Stomach (tissue), 19 donors: Measurements from ENCODE around the gene BMP2. TPM values are rescaled to one million over a fixed set of nuclear protein-coding genes. Genes with fewer than 3 reads are reported as not detected.

Source experiments
- DNase-seq, 2 donors: peaks; one replicate each; pipeline versions ENCODE4 v3.0.0 to v3.0.0-alpha.2; 2013 to 2019
- H3K27ac ChIP-seq, 5 donors: fragments of 200-600 bp in 4 of 5; sonication (generic) in 4 of 5; one replicate each; pipeline ENCODE4 v1.5.1; 2013 to 2019; ENCODE audit warnings: mild to moderate bottlenecking in 1 of 5, moderate library complexity in 1 of 5
- H3K27me3 ChIP-seq, 3 donors: fragments of 200-600 bp; sonication (generic); one replicate each; pipeline ENCODE4 v1.5.1; 2017 to 2019; ENCODE audit warnings: mixed run types in 1 of 3
- H3K36me3 ChIP-seq, 4 donors: fragments of 200-600 bp; sonication (generic); 1 replicate in 3 of 4; 2 replicates in 1 of 4; pipeline ENCODE4 v1.5.1; 2016 to 2019
- H3K4me1 ChIP-seq, 4 donors: fragments of 200-600 bp; sonication (generic); one replicate each; pipeline ENCODE4 v1.5.1; 2016 to 2019
- H3K4me3 ChIP-seq, 4 donors: fragments of 200-600 bp; sonication (generic) in 3 of 4; one replicate each; pipeline ENCODE4 v1.5.1; 2016 to 2019; ENCODE audit warnings: mild to moderate bottlenecking in 1 of 4
- H3K9me3 ChIP-seq, 4 donors: fragments of 200-600 bp; sonication (generic); one replicate each; pipeline ENCODE4 v1.5.1; 2016 to 2019
- CTCF ChIP-seq, 7 experiments: fragments of 450-650 bp in 4 of 7; fragments of 200-600 bp in 3 of 7; sonication (generic) in 3 of 7; IDR thresholded peaks; one replicate each; pipeline ENCODE4 v1.5.1; 2016 to 2019; ENCODE audit warnings: antibody characterized with exemption in 7 of 7, control low read depth in 2 of 7, mild to moderate bottlenecking in 1 of 7
- EP300 ChIP-seq: sonication (generic); formaldehyde crosslinking; IDR thresholded peaks from one replicate; pipeline ENCODE4 v1.6.1; 2017; ENCODE audit warnings: antibody characterized with exemption
- POLR2A ChIP-seq, 4 donors: fragments of 450-650 bp; IDR thresholded peaks; one replicate each; pipeline ENCODE4 v1.6.1; 2016; ENCODE audit warnings: antibody characterized with exemption in 4 of 4, control low read depth in 2 of 4, mild to moderate bottlenecking in 1 of 4, moderate library complexity in 1 of 4
- POLR2AphosphoS5 ChIP-seq, 3 donors: sonication (generic); formaldehyde crosslinking; IDR thresholded peaks; one replicate each; pipeline ENCODE4 v1.6.1; 2016; ENCODE audit warnings: antibody characterized with exemption in 3 of 3
- WGBS, 5 donors: extraction: QIAGEN DNeasy Blood & Tissue Kit in 3 of 5; methylation state at CpG; one replicate each; pipeline versions ENCODE4 v1.1.5 to v1.1.7; 2013 to 2018; 5-methylcytosine and 5-hydroxymethylcytosine counted together
- intact Hi-C: fragments of 100-400 bp; cut with DNase I; formaldehyde crosslinking; loops from one replicate; pipeline ENCODE4 v1.15.1; 2023; ENCODE audit warnings: low total_unique reads
- long read RNA-seq, 10 donors: transcript quantifications; one replicate each; lab custom pipeline, GENCODE V29; 2026
- polyA plus RNA-seq, 3 donors: library from polyadenylated mRNA; stranded (reverse); fragments of 200-250 nt; gene quantifications; one replicate each; pipeline ENCODE4 v1.2.3, GENCODE V29; 2013
- total RNA-seq, 5 donors: library from RNA; depleted of rRNA; stranded (reverse); fragments of >200 nt; gene quantifications; one replicate each; pipeline versions ENCODE4 v1.1.0 to v1.2.3, GENCODE V29; 2014 to 2016
- donor health status: healthy with polysubstance abuse.
- donor health status: Bipolar disorder and iron deficiency.
- donor health status: healthy.

Gene BMP2
- total RNA-seq = 10 to 100 TPM in 4 of 5 donors, 1 to 10 TPM in 1; 1.2 to 57.9 (median 32.9) TPM
- polyA plus RNA-seq = 10 to 100 TPM in 1 of 3 donors, 1 to 10 TPM in 2; 4.2 to 10.4 (median 8.0) TPM
- long read RNA-seq, donor 1, partial matches to known transcripts = 0 of 2 reads
- long read RNA-seq, donor 1, other reads (novel, unspliced or antisense) = 0 of 2 reads
- long read RNA-seq, donor 2, transcript BMP2-201 (3 exons, 3,601 nt) = major isoform, 6 of 6 reads
- long read RNA-seq, donor 2, partial matches to known transcripts = 0 of 6 reads
- long read RNA-seq, donor 2, other reads (novel, unspliced or antisense) = 0 of 6 reads
- long read RNA-seq, donor 3, transcript BMP2-201 (3 exons, 3,601 nt) = major isoform, 5 of 5 reads
- long read RNA-seq, donor 3, partial matches to known transcripts = 0 of 5 reads
- long read RNA-seq, donor 3, other reads (novel, unspliced or antisense) = 0 of 5 reads
- long read RNA-seq, donor 4 = 0 reads
- long read RNA-seq, donor 5, transcript BMP2-201 (3 exons, 3,601 nt) = major isoform, 6 of 6 reads
- long read RNA-seq, donor 5, partial matches to known transcripts = 0 of 6 reads
- long read RNA-seq, donor 5, other reads (novel, unspliced or antisense) = 0 of 6 reads
- long read RNA-seq, donor 6, transcript BMP2-201 (3 exons, 3,601 nt) = major isoform, 35 of 35 reads
- long read RNA-seq, donor 6, partial matches to known transcripts = 0 of 35 reads
- long read RNA-seq, donor 6, other reads (novel, unspliced or antisense) = 0 of 35 reads
- long read RNA-seq, donor 7, transcript BMP2-201 (3 exons, 3,601 nt) = major isoform, 7 of 12 reads
- long read RNA-seq, donor 7, partial matches to known transcripts = 5 of 12 reads
- long read RNA-seq, donor 7, other reads (novel, unspliced or antisense) = 0 of 12 reads
- long read RNA-seq, donor 8, transcript BMP2-201 (3 exons, 3,601 nt) = major isoform, 8 of 14 reads
- long read RNA-seq, donor 8, partial matches to known transcripts = 6 of 14 reads
- long read RNA-seq, donor 8, other reads (novel, unspliced or antisense) = 0 of 14 reads
- long read RNA-seq, donor 9 = 0 reads
- long read RNA-seq, donor 10, partial matches to known transcripts = 0 of 3 reads
- long read RNA-seq, donor 10, other reads (novel, unspliced or antisense) = 0 of 3 reads

DNA sequence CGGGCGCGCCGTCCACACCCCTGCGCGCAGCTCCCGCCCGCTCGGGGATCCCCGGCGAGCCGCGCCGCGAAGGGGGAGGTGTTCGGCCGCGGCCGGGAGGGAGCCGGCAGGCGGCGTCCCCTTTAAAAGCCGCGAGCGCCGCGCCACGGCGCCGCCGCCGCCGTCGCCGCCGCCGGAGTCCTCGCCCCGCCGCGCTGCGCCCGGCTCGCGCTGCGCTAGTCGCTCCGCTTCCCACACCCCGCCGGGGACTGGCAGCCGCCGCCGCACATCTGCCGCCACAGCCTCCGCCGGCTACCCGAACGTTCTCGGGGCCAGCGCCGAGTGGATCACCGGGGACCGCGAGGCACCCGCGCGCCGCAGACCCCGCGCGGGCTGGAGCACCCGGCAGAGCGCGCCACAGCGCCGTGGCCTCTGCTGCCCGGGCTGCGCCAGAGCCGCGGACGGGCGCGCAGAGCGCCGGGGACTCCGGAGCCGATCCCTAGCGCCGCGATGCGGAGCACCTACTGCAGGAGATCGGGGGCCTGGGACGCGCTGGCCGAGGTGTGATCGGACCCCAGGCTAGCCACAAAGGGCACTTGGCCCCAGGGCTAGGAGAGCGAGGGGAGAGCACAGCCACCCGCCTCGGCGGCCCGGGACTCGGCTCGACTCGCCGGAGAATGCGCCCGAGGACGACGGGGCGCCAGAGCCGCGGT lies at the start of gene BMP2:
BMP2 (plus strand) TSS at position 151 of the 692 bp plus-strand sequence. CDS start 2,441 bp downstream, outside the sequence.
- H3K9me3 ChIP-seq = no peaks in the 10 kb centered on the region
- H3K4me3 ChIP-seq = peak within 1 kb of the TSS; percentile 70 to 88 (median 81)
- peak within 1 kb of the TSS; percentile 83 to 90 (median 89) for H3K27ac ChIP-seq
- intact Hi-C loops = no loop called here
- no peak for TF ChIP-seq EP300
- peak in 1 of 7 experiments; percentile 30 for TF ChIP-seq CTCF (IDR thresholded peaks at IDR 0.05)
- H3K27me3 ChIP-seq = peaks cover 0 to 27% (median 0%) of the 10 kb centered on the region in 3 donors
- peak; percentile 70 to 91 for DNase-seq
- H3K36me3 ChIP-seq = no peaks in the 10 kb centered on the region
- 0 to 1% (median 1%) methylated on average over 3 to 110 of the region's 112 CpGs; no CpG with 5 or more reads in 1 of the 5 donors for WGBS, 5 donors
- peaks cover 10 to 52% (median 32%) of the 10 kb centered on the region in 4 donors for H3K4me1 ChIP-seq

- intact Hi-C loops = no loop called here
- Histone ChIP-seq H3K27me3 (no peaks in the 10 kb centered on the region), H3K36me3 (no peaks in the 10 kb centered on the region), H3K4me3 (no peak overlapping the region), H3K4me1 (peaks cover 0 to 18% (median 5%) of the 10 kb centered on the region in 4 donors), H3K9me3 (no peaks in the 10 kb centered on the region), H3K27ac (peak overlapping the region in 2 of 5 donors; percentile 33 to 45)
- WGBS, 5 donors = 44 to 74% (median 57%) methylated on average over 7 of the region's 7 CpGs
- DNase-seq = peak in 1 of 2 donors; percentile 55
- TF ChIP-seq CTCF (IDR thresholded peaks at IDR 0.05) (no peak), POLR2AphosphoS5 (IDR thresholded peaks at IDR 0.05) (peak in 1 of 3 donors; percentile 37)
These were observed 48.7 kb upstream of the BMP2 start for GRCh38 chr20:6718662-6719368.

GRCh38 chr20:6719369-6719721 lies 48.1 kb upstream of the BMP2 start:
- Histone ChIP-seq H3K4me1 (peaks cover 0 to 13% (median 5%) of the 10 kb centered on the region in 4 donors), H3K27ac (peak overlapping the region in 2 of 5 donors; percentile 33 to 45), H3K36me3 (no peaks in the 10 kb centered on the region), H3K4me3 (no peak overlapping the region), H3K27me3 (no peaks in the 10 kb centered on the region), H3K9me3 (no peaks in the 10 kb centered on the region)
- 56 to 83% (median 78%) methylated on average over 4 of the region's 4 CpGs for WGBS, 5 donors
- TF ChIP-seq EP300 (no peak), CTCF (IDR thresholded peaks at IDR 0.05) (no peak), POLR2A (IDR thresholded peaks at IDR 0.05) (no peak), POLR2AphosphoS5 (IDR thresholded peaks at IDR 0.05) (no peak)
- intact Hi-C loops = no loop called here
- no peak for DNase-seq
